Colonic mucosa (tissue), 4 donors: Measurements from ENCODE around the gene ADAMTS13. TPM values are rescaled to one million over a fixed set of nuclear protein-coding genes. Genes with fewer than 3 reads are reported as not detected.

ENCODE experiments used
- DNase-seq: peaks from one replicate; pipeline ENCODE4 v3.0.0-alpha.2; 2020
- H3K27ac ChIP-seq: fragments of 200-600 bp; one replicate; pipeline ENCODE4 v1.8.0; 2021
- H3K27me3 ChIP-seq: fragments of 200-600 bp; one replicate; pipeline ENCODE4 v1.8.0; 2021
- H3K36me3 ChIP-seq: fragments of 200-600 bp; one replicate; pipeline ENCODE4 v1.8.0; 2021
- H3K4me1 ChIP-seq: fragments of 200-600 bp; one replicate; pipeline ENCODE4 v1.8.0; 2021; ENCODE audit warnings: mild to moderate bottlenecking
- H3K4me3 ChIP-seq: fragments of 200-600 bp; one replicate; pipeline ENCODE4 v1.8.0; 2021
- H3K9ac ChIP-seq, 2 donors: one replicate each; pipeline ENCODE4 v1.7.0; 2013; ENCODE audit warnings: control low read depth in 2 of 2, low read depth in 2 of 2, low read length in 2 of 2
- H3K9me3 ChIP-seq: fragments of 200-600 bp; one replicate; pipeline ENCODE4 v1.8.0; 2021
- CTCF ChIP-seq: fragments of 200-600 bp; IDR thresholded peaks from one replicate; pipeline ENCODE4 v1.8.0; 2022; ENCODE audit warnings: antibody characterized with exemption, mild to moderate bottlenecking
- intact Hi-C: fragments of 100-400 bp; cut with DNase I; formaldehyde crosslinking; loops from one replicate; pipeline ENCODE4 v1.14.1; 2022
- total RNA-seq, 2 donors: library from RNA; stranded (reverse); fragmentation: NEBNext Ultra II Directional in 1 of 2; extraction: Animal tissue kit (Norgen Biotek cat#: 25700) in 1 of 2; gene quantifications; one replicate each; pipeline ENCODE4 v1.2.1, GENCODE V29; 2021
- donor health status: healthy.
- donor health status: DM: no; HTN: no; CAD: no.
- donor health status: DM: no; HTN: no; CAD: no.

ADAMTS13 gene
- total RNA-seq, 2 donors from 2014 or later, result 4.2 TPM

- no peaks in the 10 kb centered on the region for H3K36me3 ChIP-seq
- no peak overlapping the region for H3K27ac ChIP-seq
- no peaks in the 10 kb centered on the region for H3K4me1 ChIP-seq
- no peak overlapping the region for H3K4me3 ChIP-seq
- DNase-seq, result no peak
- no peaks in the 10 kb centered on the region for H3K27me3 ChIP-seq
- H3K9me3 ChIP-seq, result no peaks in the 10 kb centered on the region
- no peak overlapping the region for H3K9ac ChIP-seq
- TF ChIP-seq CTCF, result no peak
- intact Hi-C loops, result no loop called here
Observed at GRCh38 chr9:133491656-133491925, 69.4 kb downstream of the ADAMTS13 start.

GRCh38 chr9:133492061-133493021 is 70.2 kb downstream of the ADAMTS13 start:
- Histone ChIP-seq H3K9me3 (no peaks in the 10 kb centered on the region), H3K9ac (no peak overlapping the region), H3K27me3 (no peaks in the 10 kb centered on the region), H3K36me3 (no peaks in the 10 kb centered on the region), H3K4me3 (no peak overlapping the region), H3K4me1 (no peaks in the 10 kb centered on the region), H3K27ac (no peak overlapping the region)
- no peak for DNase-seq
- intact Hi-C loops, result no loop called here
- TF ChIP-seq CTCF, result no peak

- H3K27ac ChIP-seq, result no peak overlapping the region
- H3K9ac ChIP-seq, result no peak overlapping the region
- H3K9me3 ChIP-seq, result no peaks in the 10 kb centered on the region
- no peak overlapping the region for H3K4me3 ChIP-seq
- DNase-seq, result no peak
- no peaks in the 10 kb centered on the region for H3K4me1 ChIP-seq
- H3K27me3 ChIP-seq, result no peaks in the 10 kb centered on the region
- TF ChIP-seq CTCF, result no peak
- intact Hi-C loops, result no loop called here
- H3K36me3 ChIP-seq, result no peaks in the 10 kb centered on the region
Observed at GRCh38 chr9:133493428-133493827, 71.3 kb downstream of the ADAMTS13 start.

GRCh38 chr9:133493845-133494540 is 71.8 kb downstream of the ADAMTS13 start:
- Histone ChIP-seq H3K4me3 (no peak overlapping the region), H3K9me3 (no peaks in the 10 kb centered on the region), H3K9ac (no peak overlapping the region), H3K27ac (no peak overlapping the region), H3K27me3 (no peaks in the 10 kb centered on the region), H3K4me1 (no peaks in the 10 kb centered on the region), H3K36me3 (no peaks in the 10 kb centered on the region)
- DNase-seq, result no peak
- intact Hi-C loops, result no loop called here
- no peak for TF ChIP-seq CTCF

- H3K36me3 ChIP-seq, result no peaks in the 10 kb centered on the region
- no peak overlapping the region for H3K9ac ChIP-seq
- H3K4me3 ChIP-seq, result no peak overlapping the region
- intact Hi-C loops, result no loop called here
- H3K27me3 ChIP-seq, result no peaks in the 10 kb centered on the region
- H3K9me3 ChIP-seq, result no peaks in the 10 kb centered on the region
- no peak for TF ChIP-seq CTCF
- H3K27ac ChIP-seq, result no peak overlapping the region
- peaks cover 2% of the 10 kb centered on the region for H3K4me1 ChIP-seq
- DNase-seq, result no peak
Observed at GRCh38 chr9:133494636-133495326, 72.6 kb downstream of the ADAMTS13 start.
